Thyroid gland (tissue), 4 donors: ENCODE measurements around the gene IGSF9B. TPM values are rescaled to one million over a fixed set of nuclear protein-coding genes. Genes with fewer than 3 reads are reported as not detected.

ENCODE experiments used
- DNase-seq, 2 donors: peaks; one replicate each; pipeline ENCODE4 v3.0.0-alpha.2; 2019
- H3K27ac ChIP-seq, 3 donors: fragments of 200-600 bp; sonication (generic); 1 replicate in 2 of 3; 2 replicates in 1 of 3; pipeline ENCODE4 v1.5.1; 2016 to 2019; ENCODE audit warnings: mild to moderate bottlenecking in 1 of 3, moderate library complexity in 1 of 3
- H3K27me3 ChIP-seq: fragments of 200-600 bp; sonication (generic); one replicate; pipeline ENCODE4 v1.5.1; 2019
- H3K36me3 ChIP-seq, 2 donors: fragments of 200-600 bp; sonication (generic); one replicate each; pipeline ENCODE4 v1.5.1; 2016 to 2019
- H3K4me1 ChIP-seq, 2 donors: fragments of 200-600 bp; sonication (generic); one replicate each; pipeline ENCODE4 v1.5.1; 2017 to 2019
- H3K4me3 ChIP-seq, 3 donors: fragments of 200-600 bp; sonication (generic); replicated peaks in 1 of 3; 1 replicate in 2 of 3; 2 replicates in 1 of 3; pipeline ENCODE4 v1.5.1; 2016; ENCODE audit warnings: mild to moderate bottlenecking in 1 of 3
- H3K9me3 ChIP-seq: fragments of 200-600 bp; sonication (generic); one replicate; pipeline ENCODE4 v1.5.1; 2017
- POLR2A ChIP-seq, 2 donors: fragments of 450-650 bp; IDR thresholded peaks; one replicate each; pipeline ENCODE4 v1.6.1; 2017; ENCODE audit warnings: antibody characterized with exemption in 2 of 2, mild to moderate bottlenecking in 2 of 2, moderate library complexity in 1 of 2
- WGBS, 2 donors: methylation state at CpG; one replicate each; pipeline ENCODE4 v1.1.5; 2017; 5-methylcytosine and 5-hydroxymethylcytosine counted together
- intact Hi-C: fragments of 100-400 bp; cut with DNase I; formaldehyde crosslinking; loops from one replicate; pipeline ENCODE4 v1.15.1; 2023
- total RNA-seq, 4 donors: library from RNA; depleted of rRNA; stranded (reverse); fragments of >200 nt; gene quantifications; one replicate each; pipeline ENCODE4 v1.2.3, GENCODE V29; 2016
- TF ChIP-seq, protein P1 (sequence below), 6 experiments: fragments of 200-600 bp in 3 of 6; fragments of 450-650 bp in 3 of 6; sonication (generic) in 3 of 6; IDR thresholded peaks; one replicate each; pipeline ENCODE4 v1.5.1; 2016 to 2019; ENCODE audit warnings: antibody characterized with exemption in 6 of 6, mild to moderate bottlenecking in 2 of 6, inconsistent platforms in 1 of 6, moderate library complexity in 1 of 6

IGSF9B gene
- total RNA-seq, 4 donors from 2014 or later, result 9.7 to 36.5 (median 13.8) TPM

DNA sequence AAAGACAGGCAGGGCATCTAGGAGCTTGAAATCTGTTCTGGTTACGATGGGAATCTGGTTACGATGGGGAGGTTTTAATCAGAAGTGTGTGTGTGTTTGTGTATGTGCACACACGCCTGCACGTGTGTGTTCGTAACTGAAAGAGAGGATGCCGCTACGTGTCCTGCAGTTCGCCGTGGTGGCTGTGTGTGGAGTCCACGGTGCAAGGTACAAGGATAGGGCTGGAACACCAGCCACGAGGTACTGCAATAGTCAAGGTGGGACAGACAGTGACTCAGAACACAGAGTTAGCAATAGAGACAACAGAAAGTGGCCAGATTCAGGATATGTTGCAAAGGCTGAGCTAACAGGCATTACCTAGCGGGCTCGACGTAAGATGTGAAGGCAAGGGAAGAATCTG is 46.7 kb downstream of the IGSF9B start:
- H3K27ac ChIP-seq, result no peak overlapping the region
- TF ChIP-seq, protein P1, sequence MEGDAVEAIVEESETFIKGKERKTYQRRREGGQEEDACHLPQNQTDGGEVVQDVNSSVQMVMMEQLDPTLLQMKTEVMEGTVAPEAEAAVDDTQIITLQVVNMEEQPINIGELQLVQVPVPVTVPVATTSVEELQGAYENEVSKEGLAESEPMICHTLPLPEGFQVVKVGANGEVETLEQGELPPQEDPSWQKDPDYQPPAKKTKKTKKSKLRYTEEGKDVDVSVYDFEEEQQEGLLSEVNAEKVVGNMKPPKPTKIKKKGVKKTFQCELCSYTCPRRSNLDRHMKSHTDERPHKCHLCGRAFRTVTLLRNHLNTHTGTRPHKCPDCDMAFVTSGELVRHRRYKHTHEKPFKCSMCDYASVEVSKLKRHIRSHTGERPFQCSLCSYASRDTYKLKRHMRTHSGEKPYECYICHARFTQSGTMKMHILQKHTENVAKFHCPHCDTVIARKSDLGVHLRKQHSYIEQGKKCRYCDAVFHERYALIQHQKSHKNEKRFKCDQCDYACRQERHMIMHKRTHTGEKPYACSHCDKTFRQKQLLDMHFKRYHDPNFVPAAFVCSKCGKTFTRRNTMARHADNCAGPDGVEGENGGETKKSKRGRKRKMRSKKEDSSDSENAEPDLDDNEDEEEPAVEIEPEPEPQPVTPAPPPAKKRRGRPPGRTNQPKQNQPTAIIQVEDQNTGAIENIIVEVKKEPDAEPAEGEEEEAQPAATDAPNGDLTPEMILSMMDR (IDR thresholded peaks at IDR 0.05), result no peak
- TF ChIP-seq POLR2A (IDR thresholded peaks at IDR 0.05), result no peak
- intact Hi-C loops, result no loop called here
- H3K9me3 ChIP-seq, result no peaks in the 10 kb centered on the region
- H3K36me3 ChIP-seq, result peaks cover 0 to 13% of the 10 kb centered on the region in 2 donors
- DNase-seq, result no peak
- H3K4me1 ChIP-seq, result no peaks in the 10 kb centered on the region
- H3K27me3 ChIP-seq, result no peaks in the 10 kb centered on the region
- WGBS, 2 donors, result 92 to 93% methylated on average over 14 of the region's 14 CpGs
- H3K4me3 ChIP-seq, result no peak overlapping the region

DNA sequence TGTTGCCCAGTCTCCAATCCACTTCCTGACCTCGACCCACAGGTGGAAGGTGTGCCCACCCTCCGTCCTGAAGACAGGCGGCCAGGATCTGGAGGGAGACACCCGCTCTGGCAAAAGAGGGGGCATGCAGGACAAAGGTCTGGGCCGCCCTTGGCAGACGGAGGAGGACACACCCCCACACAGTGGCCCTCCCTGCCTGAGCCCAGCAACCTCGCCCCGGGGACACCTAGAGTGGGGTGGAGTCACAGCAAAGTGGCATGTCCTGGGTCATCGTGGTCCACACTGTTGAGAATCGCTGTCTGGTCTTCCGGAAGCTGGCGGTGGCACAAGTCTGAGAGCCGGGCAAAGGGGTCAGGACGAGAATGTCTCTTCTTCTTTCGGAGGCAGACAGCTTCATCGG is 47.9 kb downstream of the IGSF9B start:
- Histone ChIP-seq H3K36me3 (peaks cover 0 to 13% of the 10 kb centered on the region in 2 donors), H3K4me1 (no peaks in the 10 kb centered on the region), H3K27ac (no peak overlapping the region), H3K4me3 (no peak overlapping the region), H3K9me3 (no peaks in the 10 kb centered on the region), H3K27me3 (no peaks in the 10 kb centered on the region)
- intact Hi-C loops, result no loop called here
- TF ChIP-seq, protein P1 (IDR thresholded peaks at IDR 0.05), result no peak
- TF ChIP-seq POLR2A (IDR thresholded peaks at IDR 0.05), result no peak
- DNase-seq, result no peak
- 92 to 94% methylated on average over 15 to 16 of the region's 16 CpGs for WGBS, 2 donors

DNA sequence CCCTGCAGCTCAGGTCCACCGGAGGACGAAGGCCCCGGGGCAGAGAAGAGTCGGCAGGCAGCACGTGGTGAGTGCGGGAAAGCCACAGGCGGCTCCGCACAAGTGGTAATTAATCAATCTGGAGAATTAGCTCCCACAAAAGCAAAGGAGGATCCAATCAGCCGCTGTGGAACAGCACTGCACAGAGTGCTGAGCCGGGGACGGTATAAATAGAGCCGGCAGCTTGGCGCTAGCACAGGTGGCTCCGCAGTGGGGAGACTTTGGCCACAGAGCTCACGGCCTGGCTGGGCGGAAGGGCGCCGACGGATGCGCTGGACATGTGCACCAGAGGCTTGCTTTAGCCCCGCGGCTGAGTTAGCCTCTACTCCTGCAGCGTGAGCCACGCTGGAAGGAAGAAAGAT is 48.9 kb downstream of the IGSF9B start:
- H3K36me3 ChIP-seq, result peaks cover 0 to 13% of the 10 kb centered on the region in 2 donors

DNA sequence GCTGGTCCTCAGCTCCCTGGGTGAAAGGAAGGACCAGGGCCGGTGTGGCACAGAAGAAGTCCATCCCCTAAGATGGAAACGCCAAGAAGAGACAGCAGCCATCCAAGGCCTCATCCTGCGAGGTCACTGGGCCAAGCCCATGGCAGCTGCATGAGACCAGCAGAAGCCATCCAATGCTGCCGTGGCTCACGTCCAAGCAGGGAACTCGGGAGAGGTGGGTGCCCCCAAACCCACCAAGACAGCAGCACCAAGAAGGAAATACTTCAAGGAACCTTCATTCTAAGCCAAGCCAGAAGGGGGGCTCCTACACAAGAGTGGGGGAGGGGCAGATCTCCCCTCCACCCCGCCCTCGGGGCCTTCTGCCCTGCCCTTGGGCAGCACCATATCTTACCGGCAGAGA is 49.6 kb downstream of the IGSF9B start:
- H3K9me3 ChIP-seq, result no peaks in the 10 kb centered on the region
- no peak overlapping the region for H3K27ac ChIP-seq
- no peak for DNase-seq
- intact Hi-C loops, result no loop called here
- WGBS, 2 donors, result 91 to 94% methylated on average over 9 of the region's 9 CpGs
- no peak overlapping the region for H3K4me3 ChIP-seq
- no peaks in the 10 kb centered on the region for H3K4me1 ChIP-seq
- peaks cover 0 to 13% of the 10 kb centered on the region in 2 donors for H3K36me3 ChIP-seq
- H3K27me3 ChIP-seq, result no peaks in the 10 kb centered on the region
- no peak for TF ChIP-seq POLR2A (IDR thresholded peaks at IDR 0.05)
- TF ChIP-seq, protein P1 (IDR thresholded peaks at IDR 0.05), result no peak

More for the DNA sequence above, 48.9 kb downstream of the IGSF9B start:
- H3K27ac ChIP-seq, result no peak overlapping the region
- H3K27me3 ChIP-seq, result no peaks in the 10 kb centered on the region
- WGBS, 2 donors, result 94 to 96% methylated on average over 24 of the region's 24 CpGs
- no peaks in the 10 kb centered on the region for H3K4me1 ChIP-seq
- TF ChIP-seq, protein P1 (IDR thresholded peaks at IDR 0.05), result no peak
- no peaks in the 10 kb centered on the region for H3K9me3 ChIP-seq
- H3K4me3 ChIP-seq, result no peak overlapping the region
- intact Hi-C loops, result no loop called here
- no peak for DNase-seq

DNA sequence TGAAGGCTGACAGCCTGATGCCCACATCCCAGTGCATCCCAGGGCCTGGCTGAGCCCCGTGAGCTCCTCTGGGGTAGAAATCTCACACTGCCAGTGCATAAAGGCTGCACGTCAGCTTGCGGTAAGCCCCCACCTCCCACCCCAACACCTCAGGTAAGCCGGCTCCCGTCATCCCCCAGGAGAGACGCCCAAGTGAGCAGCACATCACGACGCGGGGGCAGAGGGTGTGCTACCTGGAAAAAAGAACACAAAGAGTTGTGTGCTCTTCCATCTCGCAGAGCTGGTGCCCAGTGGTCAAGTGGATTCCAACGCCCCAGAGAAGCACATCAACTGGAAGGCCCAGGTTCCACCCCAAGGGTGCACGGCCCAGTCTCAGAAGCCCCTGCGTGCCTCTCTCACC is 50.0 kb downstream of the IGSF9B start:
- intact Hi-C loops, result no loop called here
- TF ChIP-seq POLR2A (IDR thresholded peaks at IDR 0.05), result no peak
- TF ChIP-seq, protein P1 (IDR thresholded peaks at IDR 0.05), result no peak
- Histone ChIP-seq H3K36me3 (peaks cover 0 to 13% of the 10 kb centered on the region in 2 donors), H3K9me3 (no peaks in the 10 kb centered on the region), H3K4me1 (no peaks in the 10 kb centered on the region), H3K27ac (no peak overlapping the region), H3K4me3 (no peak overlapping the region), H3K27me3 (no peaks in the 10 kb centered on the region)
- WGBS, 2 donors, result 94 to 95% methylated on average over 9 to 13 of the region's 13 CpGs
- DNase-seq, result no peak
